GM19035 (cell line): ENCODE data around the gene EPS8L2.

Experiments
- ATAC-seq: cut with Tn5 transposase; IDR thresholded peaks from one replicate; pipeline ENCODE4 v1.9.1; 2021; ENCODE audit not compliant: unreplicated experiment

The EPS8L2 gene

GRCh38 chr11:705646-706438 is at the start of gene EPS8L2:
TSS of gene EPS8L2 (plus strand) at chr11:706231. CDS start at chr11:709408, 3,177 bp downstream.
- no peak for ATAC-seq

- ATAC-seq, result no peak
Measured at GRCh38 chr11:656426-656825, 49.6 kb upstream of the EPS8L2 start.

- no peak for ATAC-seq
Measured at GRCh38 chr11:656866-657265, 49.2 kb upstream of the EPS8L2 start.

GRCh38 chr11:657691-658126 is 48.3 kb upstream of the EPS8L2 start:
- no peak for ATAC-seq

GRCh38 chr11:659532-660085 is 46.4 kb upstream of the EPS8L2 start:
- no peak for ATAC-seq

GRCh38 chr11:660281-660680 is 45.8 kb upstream of the EPS8L2 start:
- ATAC-seq, result no peak

- ATAC-seq, result no peak
Measured at GRCh38 chr11:660681-661444, 45.2 kb upstream of the EPS8L2 start.

GRCh38 chr11:662689-663274 is 43.2 kb upstream of the EPS8L2 start:
- ATAC-seq, result no peak

- ATAC-seq, result no peak
Measured at GRCh38 chr11:665062-665703, 40.8 kb upstream of the EPS8L2 start.

GRCh38 chr11:665704-666281 is 40.2 kb upstream of the EPS8L2 start:
- no peak for ATAC-seq

- ATAC-seq, result no peak
Measured at GRCh38 chr11:673866-674265, 32.2 kb upstream of the EPS8L2 start.

GRCh38 chr11:674406-674805 is 31.6 kb upstream of the EPS8L2 start:
- ATAC-seq, result no peak

GRCh38 chr11:678297-678696 is 27.7 kb upstream of the EPS8L2 start:
- no peak for ATAC-seq

GRCh38 chr11:679271-680207 is 26.5 kb upstream of the EPS8L2 start:
- ATAC-seq, result no peak

GRCh38 chr11:680476-680875 is 25.6 kb upstream of the EPS8L2 start:
- no peak for ATAC-seq

- no peak for ATAC-seq
Measured at GRCh38 chr11:680970-681369, 25.1 kb upstream of the EPS8L2 start.

- no peak for ATAC-seq
Measured at GRCh38 chr11:686451-687243, 19.4 kb upstream of the EPS8L2 start.

- no peak for ATAC-seq
Measured at GRCh38 chr11:687751-688150, 18.3 kb upstream of the EPS8L2 start.

GRCh38 chr11:688681-689080 is 17.4 kb upstream of the EPS8L2 start:
- no peak for ATAC-seq
